SU-DHL-6 (cell line): Measurements from ENCODE around the gene S100A1.

Experiments
- CTCF ChIP-seq: fragments of 200-600 bp; sonication (generic); IDR thresholded peaks from one replicate; pipeline ENCODE4 v1.5.1; 2017; ENCODE audit warnings: antibody characterized with exemption, mild to moderate bottlenecking, low read length, moderate library complexity; ENCODE audit not compliant: insufficient read depth, poor library complexity, severe bottlenecking
- EZH2phosphoT487 ChIP-seq: fragments of 200-600 bp; sonication (generic), shearing (Covaris generic); conservative IDR thresholded peaks from 2 replicates; pipeline ENCODE4 v1.6.1; 2018; ENCODE audit warnings: mild to moderate bottlenecking, antibody characterized with exemption, low read length, moderate library complexity, mixed read lengths

- TF ChIP-seq CTCF, result no peak
- no peak for TF ChIP-seq EZH2phosphoT487
These were observed 21.1 kb downstream of the S100A1 start for GRCh38 chr1:153649137-153649862.
